HG03439 (cell line): ENCODE measurements around the gene ACSF2.
"Not testable (repeated sequence)": the region's sequence is repeated elsewhere in the genome, so short reads cannot be mapped to it uniquely, and the experiment has no call there.

Experiments
- ATAC-seq: cut with Tn5 transposase; IDR thresholded peaks from one replicate; pipeline ENCODE4 v1.9.1; 2021; ENCODE audit warnings: mild to moderate bottlenecking, moderate library complexity; ENCODE audit not compliant: unreplicated experiment

The ACSF2 gene

DNA sequence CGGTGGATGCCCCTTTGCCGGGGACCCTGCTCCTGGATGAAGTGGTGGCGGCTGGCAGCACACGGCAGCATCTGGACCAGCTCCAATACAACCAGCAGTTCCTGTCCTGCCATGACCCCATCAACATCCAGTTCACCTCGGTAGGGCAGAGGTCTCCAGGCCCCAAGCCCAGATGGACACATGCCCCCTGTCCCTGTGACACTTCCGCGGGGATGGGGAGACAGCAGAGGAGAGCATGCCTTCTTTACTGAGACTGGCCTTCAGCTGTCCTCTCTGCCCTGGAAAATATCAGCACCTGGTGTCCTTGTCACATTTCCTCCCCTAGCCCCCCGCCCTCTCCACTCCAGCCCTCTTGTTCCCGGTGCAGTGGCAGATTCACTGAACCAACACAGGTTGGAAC lies 36.4 kb downstream of the ACSF2 start:
- no peak for ATAC-seq

GRCh38 chr17:50464121-50464520 lies 38.1 kb downstream of the ACSF2 start:
- ATAC-seq, result no peak

- no peak for ATAC-seq
Measured at GRCh38 chr17:50464736-50465135, 38.7 kb downstream of the ACSF2 start.

DNA sequence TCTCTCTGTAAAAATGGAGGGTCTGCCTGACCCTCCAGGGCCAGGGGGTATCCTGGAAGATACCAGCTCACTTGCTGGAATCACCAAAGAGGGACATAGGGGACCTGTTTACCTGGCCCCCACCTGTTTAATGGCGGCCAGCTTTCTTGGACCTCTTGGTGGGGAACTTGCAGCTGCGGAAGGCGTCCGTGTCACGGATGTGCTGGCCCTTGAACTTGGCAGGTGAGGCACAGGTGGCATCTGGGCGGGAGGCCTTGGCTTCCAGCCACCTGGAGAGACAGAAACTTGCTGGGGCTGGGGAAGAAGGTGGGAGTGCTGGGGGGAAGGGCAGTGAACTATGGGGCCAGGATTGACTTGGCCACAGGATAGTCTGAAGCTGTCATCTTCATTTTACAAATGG lies 39.2 kb downstream of the ACSF2 start:
- no peak for ATAC-seq

GRCh38 chr17:50465635-50466034 lies 39.6 kb downstream of the ACSF2 start:
- ATAC-seq, result no peak

GRCh38 chr17:50466371-50467113 lies 40.5 kb downstream of the ACSF2 start:
- no peak for ATAC-seq

DNA sequence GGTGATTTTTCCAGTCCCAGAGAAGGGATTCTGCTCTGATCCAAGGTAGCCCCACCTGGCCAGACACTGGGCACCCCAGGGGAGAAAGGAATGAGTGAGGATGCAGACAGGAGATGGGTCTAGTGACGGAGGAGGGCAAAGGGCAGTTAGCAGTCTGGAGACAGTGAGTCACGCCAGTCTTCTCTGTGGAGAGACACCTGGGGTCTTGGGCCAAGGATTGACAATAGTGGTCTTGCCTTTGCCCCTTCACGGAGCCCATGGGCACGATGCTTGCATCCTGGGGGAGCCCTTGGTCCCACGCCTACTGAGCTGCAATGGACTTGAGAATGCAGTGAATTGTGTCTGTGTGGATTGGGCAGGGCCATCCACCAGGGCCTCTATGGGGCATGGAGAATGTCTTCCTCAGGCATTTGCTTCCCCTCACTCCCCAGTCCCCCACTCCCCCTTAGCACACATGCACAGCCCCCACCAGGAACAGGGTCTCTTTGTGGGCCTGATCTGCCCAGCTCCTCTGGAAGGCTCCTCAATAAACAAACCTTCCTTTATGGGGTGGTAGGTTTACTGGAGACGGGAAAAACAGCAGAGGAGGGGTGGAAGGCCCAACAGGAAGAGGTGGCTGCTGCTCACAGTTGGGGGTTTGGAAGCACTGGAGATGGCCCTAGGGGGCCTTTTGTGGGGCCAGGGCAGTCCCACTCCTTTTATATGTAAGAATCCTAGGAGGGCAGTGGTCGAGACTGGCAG lies 41.3 kb downstream of the ACSF2 start:
- no peak for ATAC-seq

DNA sequence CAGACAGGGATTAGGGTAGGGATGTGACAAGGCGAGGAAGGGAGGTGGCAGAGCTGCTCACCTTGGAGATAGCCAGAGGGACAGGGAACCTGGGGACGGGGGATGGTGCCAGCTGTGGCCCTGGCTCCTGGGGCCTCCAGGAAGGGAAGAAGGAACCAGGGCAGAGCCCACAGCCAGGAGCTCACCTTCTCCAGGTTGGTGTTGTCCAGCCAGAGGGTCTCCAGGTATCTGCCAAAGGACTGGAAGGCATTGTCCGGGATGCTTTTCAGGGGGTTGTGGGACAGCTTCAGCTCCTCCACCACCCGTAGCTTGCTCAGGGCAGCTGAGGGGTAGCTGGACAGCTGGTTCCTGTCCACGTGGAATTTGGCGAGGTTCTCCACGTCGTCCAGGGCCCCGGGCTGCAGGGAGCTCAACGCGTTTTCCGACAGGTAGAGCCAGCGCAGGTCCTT lies 41.9 kb downstream of the ACSF2 start:
- ATAC-seq, result no peak

DNA sequence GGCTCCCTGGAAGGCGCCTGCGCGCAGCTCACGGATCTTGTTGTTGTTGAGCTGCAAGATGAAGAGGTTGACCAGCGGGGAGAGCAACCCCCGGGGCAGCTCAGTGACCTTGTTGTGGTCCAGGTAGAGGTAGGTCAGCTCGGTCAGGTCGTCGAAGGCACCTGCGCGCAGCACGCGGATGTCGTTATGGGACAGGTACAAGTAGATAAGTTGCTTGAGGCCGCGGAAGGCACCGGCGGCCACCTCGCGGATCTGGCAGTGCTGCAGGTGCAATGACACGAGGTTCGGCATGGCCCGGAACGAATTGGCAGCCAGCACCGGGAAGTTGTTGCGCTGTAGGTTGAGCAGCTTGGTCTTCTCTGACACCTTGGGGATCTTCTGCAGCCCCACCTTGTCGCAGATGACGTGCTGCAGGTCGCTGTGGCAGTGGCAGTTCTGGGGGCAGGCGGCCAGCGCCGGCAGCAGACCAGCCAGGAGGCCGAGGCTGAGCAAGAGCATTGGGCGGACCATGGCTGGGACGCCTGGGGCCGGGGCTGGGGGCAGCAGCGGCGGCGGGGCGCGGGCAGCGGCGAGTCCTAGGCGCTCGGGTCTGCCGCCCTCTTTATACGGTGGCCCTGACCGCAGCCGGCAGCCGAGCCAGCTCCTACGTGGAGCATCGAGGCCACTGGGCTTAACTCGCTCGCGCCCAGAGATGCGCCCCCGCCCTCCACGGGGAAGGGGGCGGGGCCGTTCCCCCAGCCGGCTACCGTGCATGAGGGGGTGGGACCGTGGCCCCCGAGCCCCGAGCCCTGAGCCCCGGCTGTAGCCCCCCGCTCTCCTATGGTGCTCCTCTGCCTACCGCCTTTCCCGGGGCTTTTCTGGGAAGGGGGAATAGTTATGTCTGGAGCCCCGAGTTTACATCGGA lies 42.5 kb downstream of the ACSF2 start, which contains the start of gene CHAD:
TSS of gene CHAD (minus strand) at position 577 of the 904 bp plus-strand sequence. CDS start at position 510, 67 bp downstream.
- ATAC-seq, result no peak

DNA sequence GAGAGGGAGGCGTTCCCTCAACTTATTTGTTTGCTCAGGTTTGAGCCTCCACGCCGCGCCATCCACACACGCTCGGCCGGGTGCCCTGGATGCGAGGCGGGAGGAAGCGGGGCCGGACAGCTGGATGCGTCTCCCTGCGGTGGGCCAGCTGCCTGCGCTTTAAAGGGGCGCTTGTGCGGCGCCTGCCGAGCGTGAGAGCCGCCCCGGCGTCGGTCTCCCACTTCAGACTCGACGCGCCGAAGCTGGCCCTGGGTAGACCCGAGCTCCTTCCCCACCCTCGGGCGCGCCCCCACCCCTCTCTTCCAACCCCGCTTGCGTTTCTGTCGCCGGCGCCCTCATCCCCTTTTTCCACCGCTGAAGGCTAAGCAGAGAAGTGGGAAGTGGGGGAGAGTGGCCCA lies 43.2 kb downstream of the ACSF2 start:
- no peak for ATAC-seq

GRCh38 chr17:50469671-50470305 lies 43.8 kb downstream of the ACSF2 start:
- no peak for ATAC-seq

DNA sequence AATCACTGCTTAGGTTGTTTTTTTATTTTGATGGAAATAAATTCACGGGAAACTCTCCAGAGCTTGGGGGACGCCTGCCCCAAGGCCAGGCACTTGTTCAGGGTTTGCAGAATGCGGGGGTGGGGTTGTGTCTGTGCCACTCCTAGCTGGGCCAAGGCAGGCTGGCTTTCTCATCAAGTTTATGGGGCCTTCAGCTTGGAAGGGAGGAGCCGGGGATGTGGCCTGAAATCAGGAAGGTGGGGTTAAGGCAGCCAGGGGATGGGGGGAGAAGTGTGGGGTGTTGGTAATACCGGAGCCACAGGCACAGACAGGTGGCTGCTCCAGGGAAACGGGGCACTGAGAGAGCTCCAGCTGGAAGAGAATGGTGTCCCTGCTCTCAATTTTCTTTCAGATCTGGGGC lies 44.4 kb downstream of the ACSF2 start:
- ATAC-seq, result no peak

DNA sequence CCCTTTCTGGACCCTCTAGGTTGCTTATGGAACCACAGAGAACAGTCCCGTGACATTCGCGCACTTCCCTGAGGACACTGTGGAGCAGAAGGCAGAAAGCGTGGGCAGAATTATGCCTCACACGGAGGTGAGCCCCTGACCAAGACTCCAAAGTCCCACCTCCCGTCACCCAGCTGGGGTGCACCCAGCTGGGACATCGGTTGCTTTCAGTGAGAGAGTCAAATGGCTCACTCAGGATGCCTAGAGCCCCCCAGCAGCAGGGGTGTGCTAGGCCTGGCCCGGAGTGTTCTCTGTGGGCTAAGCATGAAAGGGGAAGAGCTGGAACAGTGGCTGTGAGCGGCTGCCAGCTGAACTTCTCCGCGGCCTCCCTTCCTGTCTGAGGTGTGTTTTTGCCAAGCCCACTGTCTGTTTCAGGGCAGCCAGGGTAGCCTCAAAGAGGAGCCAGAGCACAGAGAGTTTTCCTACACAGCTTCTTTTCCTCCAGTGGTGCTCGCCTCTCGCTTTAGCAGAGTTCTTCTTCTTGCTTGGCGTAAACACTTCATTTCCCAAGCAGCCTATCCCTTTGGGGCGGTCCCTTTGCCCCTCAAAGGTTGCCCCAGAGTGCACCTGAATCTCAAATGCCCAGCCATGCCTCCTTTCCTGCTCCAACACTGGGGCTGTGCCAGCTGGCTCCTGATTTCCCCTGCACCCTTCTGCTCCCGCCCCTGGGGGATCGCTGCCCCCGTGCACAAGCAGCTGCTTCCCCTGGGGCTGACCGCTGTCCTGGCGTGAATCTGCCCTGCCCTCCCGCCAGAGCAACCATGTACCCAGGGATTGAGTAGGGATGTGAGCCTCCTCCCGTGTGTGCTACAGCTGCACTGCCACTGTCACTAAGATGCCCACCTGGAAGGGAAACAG lies 45.2 kb downstream of the ACSF2 start:
- no peak for ATAC-seq

DNA sequence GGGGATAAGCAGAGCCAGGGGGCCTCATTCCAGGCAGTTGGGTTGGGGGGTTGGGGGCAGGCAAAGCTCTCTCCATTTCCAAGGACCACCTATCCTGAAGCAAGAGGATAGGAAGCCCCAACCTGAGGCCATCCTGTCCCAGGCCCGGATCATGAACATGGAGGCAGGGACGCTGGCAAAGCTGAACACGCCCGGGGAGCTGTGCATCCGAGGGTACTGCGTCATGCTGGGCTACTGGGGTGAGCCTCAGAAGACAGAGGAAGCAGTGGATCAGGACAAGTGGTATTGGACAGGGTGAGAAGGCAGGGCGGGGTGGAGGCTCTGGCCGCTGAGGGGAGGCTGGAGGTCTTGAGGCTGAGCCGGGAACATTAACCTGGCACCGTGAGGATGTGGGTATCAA lies 46.3 kb downstream of the ACSF2 start:
- ATAC-seq, result no peak

DNA sequence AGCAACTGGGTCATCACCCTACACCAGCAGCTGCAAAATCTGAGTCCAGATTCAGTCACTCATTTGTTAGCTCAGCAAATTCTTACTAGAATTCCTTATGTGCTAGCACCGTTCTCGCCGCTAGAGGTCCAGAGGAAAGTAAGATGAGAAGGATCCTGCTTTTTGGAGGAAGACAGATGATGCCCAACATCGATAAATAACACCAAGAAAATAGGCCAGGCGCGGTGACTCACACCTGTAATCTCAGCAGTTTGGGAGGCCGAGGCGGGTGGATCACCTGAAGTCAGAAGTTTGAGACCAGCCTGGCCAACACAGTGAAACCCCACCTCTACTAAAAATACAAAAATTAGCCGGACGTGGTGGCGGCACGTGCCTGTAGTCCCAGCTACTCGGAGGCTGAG lies 46.7 kb downstream of the ACSF2 start:
- not testable (repeated sequence) for ATAC-seq

DNA sequence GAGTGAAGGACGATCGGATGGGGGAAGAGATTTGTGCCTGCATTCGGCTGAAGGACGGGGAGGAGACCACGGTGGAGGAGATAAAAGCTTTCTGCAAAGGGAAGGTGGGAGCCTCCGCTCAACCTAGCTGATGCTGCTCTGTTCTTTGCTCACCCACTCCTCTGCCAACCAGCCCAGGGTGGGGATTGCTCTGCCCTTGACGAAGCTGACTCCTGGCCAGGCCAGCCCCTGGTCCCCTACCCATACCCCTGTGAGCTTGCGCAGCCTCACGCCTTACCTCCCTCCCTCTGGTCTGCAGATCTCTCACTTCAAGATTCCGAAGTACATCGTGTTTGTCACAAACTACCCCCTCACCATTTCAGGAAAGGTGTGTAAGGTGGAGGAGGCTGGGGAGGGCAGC lies 47.9 kb downstream of the ACSF2 start:
- no peak for ATAC-seq

DNA sequence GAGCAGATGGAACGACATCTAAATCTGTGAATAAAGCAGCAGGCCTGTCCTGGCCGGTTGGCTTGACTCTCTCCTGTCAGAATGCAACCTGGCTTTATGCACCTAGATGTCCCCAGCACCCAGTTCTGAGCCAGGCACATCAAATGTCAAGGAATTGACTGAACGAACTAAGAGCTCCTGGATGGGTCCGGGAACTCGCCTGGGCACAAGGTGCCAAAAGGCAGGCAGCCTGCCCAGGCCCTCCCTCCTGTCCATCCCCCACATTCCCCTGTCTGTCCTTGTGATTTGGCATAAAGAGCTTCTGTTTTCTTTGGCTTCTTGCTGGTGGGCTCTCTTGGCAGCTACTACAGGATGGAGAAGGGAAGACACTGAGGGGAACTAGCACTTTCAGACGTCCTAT lies 48.5 kb downstream of the ACSF2 start:
- ATAC-seq, result no peak

DNA sequence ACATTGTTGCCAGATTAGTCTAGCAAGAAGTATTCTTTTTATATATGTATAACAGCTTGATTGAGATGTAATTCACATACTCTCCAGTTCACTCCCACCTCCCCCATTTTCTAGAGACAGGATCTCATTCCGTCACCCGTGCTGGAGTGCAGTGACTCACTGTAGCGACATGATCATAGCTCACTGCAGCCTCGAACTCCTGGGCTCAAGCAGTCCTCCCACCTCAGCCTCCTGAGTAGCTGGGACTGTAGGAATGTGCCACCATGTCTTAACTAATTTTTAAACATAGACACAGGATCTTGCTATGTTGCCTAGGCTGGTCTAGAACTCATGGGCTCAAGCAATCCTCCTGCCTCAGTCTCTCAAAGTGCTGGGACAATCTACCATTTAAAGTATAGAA lies 49.3 kb downstream of the ACSF2 start:
- ATAC-seq, result no peak

DNA sequence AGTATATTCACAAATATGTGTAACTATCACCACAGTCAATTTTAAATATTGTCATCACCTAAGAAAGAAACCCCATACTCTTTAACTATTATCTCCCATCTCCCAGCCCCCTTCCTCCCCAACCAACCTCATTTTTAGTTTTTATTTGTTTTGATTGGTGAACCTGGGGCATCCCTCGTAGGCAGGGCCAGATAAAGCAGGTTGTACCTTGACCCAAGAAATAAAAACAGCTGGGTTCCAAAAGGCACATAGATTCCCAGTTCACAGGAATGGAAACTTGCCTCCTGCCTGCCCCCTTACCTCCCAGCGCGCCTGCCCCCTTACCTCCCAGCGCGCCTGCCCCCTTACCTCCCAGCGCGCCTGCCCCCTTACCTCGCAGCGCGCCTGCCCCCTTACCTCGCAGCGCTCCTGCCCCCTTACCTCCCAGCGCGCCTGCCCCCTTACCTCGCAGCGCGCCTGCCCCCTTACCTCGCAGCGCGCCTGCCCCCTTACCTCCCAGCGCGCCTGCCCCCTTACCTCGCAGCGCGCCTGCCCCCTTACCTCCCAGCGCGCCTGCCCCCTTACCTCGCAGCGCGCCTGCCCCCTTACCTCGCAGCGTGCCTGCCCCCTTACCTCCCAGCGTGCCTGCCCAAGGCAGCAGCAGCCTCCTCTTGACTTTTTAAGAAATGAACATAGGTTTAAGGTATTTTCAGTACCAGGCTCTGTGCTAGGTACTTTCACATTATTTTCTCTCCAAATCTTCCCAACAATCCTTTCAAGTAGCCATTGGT lies 49.9 kb downstream of the ACSF2 start:
- not testable (repeated sequence) for ATAC-seq
